Measurements from ENCODE around the gene PLRG1.

The PLRG1 gene

DNA sequence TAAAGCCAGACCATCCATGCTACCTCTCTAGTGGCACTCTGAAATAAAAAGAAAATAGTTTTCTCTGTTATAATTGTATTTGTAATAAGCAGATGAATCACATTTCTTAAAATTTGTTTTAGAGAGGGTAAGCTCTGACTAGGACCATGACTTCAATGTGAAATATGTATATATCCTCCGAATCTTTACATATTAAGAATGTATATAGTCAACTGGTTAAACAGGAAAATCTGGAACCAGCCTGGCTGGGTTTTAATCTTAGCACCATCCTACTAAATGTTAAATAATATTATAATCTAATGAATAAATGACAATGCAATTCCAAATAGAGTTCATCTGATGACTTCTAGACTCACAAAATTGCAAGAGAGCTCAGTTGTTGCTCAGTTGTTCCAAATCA lies 14.1 kb upstream of the PLRG1 start:
- Histone ChIP-seq H3K36me3 (ENCODE audit: insufficient read depth) (no peaks in the 10 kb centered on the region), H3K27me3 (ENCODE audit: insufficient read depth, low read depth) (no peaks in the 10 kb centered on the region), H2AFZ (ENCODE audit: low read depth) (no peak overlapping the region), H3K4me3 (IDR thresholded peaks at IDR 0.05; ENCODE audit: insufficient read depth, low read depth, low read length) (no peak overlapping the region), H3K9ac (no peak overlapping the region), H4K20me1 (ENCODE audit: insufficient read depth) (no peaks in the 10 kb centered on the region), H3K79me2 (ENCODE audit: insufficient read depth, low read depth) (no peaks in the 10 kb centered on the region), H3K4me2 (no peak overlapping the region), H3K4me1 (ENCODE audit: low read depth, poor library complexity, severe bottlenecking) (no peaks in the 10 kb centered on the region), H3K27ac (no peak overlapping the region)
- TF ChIP-seq, protein P1, sequence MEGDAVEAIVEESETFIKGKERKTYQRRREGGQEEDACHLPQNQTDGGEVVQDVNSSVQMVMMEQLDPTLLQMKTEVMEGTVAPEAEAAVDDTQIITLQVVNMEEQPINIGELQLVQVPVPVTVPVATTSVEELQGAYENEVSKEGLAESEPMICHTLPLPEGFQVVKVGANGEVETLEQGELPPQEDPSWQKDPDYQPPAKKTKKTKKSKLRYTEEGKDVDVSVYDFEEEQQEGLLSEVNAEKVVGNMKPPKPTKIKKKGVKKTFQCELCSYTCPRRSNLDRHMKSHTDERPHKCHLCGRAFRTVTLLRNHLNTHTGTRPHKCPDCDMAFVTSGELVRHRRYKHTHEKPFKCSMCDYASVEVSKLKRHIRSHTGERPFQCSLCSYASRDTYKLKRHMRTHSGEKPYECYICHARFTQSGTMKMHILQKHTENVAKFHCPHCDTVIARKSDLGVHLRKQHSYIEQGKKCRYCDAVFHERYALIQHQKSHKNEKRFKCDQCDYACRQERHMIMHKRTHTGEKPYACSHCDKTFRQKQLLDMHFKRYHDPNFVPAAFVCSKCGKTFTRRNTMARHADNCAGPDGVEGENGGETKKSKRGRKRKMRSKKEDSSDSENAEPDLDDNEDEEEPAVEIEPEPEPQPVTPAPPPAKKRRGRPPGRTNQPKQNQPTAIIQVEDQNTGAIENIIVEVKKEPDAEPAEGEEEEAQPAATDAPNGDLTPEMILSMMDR (conservative IDR thresholded peaks at IDR 0.05; ENCODE audit: low read depth, low read length) = no peak

DNA sequence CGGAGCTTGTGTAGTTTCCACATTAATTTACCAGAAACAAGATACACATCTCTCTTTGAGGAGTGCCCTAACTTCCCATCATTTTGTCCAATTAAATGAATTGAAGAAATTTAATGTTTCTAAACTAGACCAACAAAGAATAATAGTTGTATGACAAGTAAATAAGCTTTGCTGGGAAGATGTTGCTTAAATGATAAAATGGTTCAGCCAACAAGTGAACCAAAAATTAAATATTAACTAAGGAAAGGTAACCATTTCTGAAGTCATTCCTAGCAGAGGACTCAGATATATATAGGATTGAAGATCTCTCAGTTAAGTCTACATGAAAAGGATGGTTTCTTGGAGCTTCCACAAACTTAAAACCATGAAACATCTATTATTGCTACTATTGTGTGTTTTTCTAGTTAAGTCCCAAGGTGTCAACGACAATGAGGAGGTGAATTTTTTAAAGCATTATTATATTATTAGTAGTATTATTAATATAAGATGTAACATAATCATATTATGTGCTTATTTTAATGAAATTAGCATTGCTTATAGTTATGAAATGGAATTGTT lies 12.6 kb upstream of the PLRG1 start, which contains the start of gene FGB:
Gene FGB (plus strand): TSS at position 315 of the 558 bp plus-strand sequence. CDS start 8 bp downstream, at position 323.
- no peaks in the 10 kb centered on the region for H4K20me1 ChIP-seq (ENCODE audit: insufficient read depth)
- H3K27ac ChIP-seq = no peak within 1 kb of the TSS
- no peak within 1 kb of the TSS for H2AFZ ChIP-seq (ENCODE audit: low read depth)
- H3K36me3 ChIP-seq (ENCODE audit: insufficient read depth) = no peaks in the 10 kb centered on the region
- H3K4me1 ChIP-seq (ENCODE audit: low read depth, poor library complexity, severe bottlenecking) = no peaks in the 10 kb centered on the region
- TF ChIP-seq, protein P1 (conservative IDR thresholded peaks at IDR 0.05; ENCODE audit: low read depth, low read length) = no peak
- no peak within 1 kb of the TSS for H3K9ac ChIP-seq
- H3K4me2 ChIP-seq = no peak within 1 kb of the TSS
- H3K79me2 ChIP-seq (ENCODE audit: insufficient read depth, low read depth) = no peaks in the 10 kb centered on the region
- H3K27me3 ChIP-seq (ENCODE audit: insufficient read depth, low read depth) = no peaks in the 10 kb centered on the region
- H3K4me3 ChIP-seq (IDR thresholded peaks at IDR 0.05; ENCODE audit: insufficient read depth, low read depth, low read length) = no peak within 1 kb of the TSS

DNA sequence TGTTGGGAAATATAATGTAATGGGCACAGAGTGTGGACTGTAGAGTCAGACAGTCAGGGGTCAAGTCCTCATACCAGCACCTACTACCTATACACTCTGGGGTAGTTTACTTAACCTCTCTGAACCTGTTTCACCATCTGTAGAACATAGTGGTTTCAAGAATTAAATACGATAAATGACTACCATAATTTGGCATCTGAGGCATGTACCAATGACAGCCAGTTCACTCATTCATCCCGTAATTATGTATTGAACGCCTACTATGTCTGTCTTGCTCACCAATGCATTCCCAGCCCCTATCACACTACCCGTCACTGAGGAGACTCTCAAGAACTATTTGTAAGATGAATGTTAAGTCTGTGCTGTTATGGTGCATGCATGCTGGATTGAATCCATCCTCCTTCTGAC lies 10.6 kb upstream of the PLRG1 start:
- Histone ChIP-seq H3K4me1 (ENCODE audit: low read depth, poor library complexity, severe bottlenecking) (no peaks in the 10 kb centered on the region), H2AFZ (ENCODE audit: low read depth) (no peak overlapping the region), H3K27ac (no peak overlapping the region), H4K20me1 (ENCODE audit: insufficient read depth) (no peaks in the 10 kb centered on the region), H3K36me3 (ENCODE audit: insufficient read depth) (no peaks in the 10 kb centered on the region), H3K9ac (no peak overlapping the region), H3K4me3 (IDR thresholded peaks at IDR 0.05; ENCODE audit: insufficient read depth, low read depth, low read length) (no peak overlapping the region), H3K79me2 (ENCODE audit: insufficient read depth, low read depth) (no peaks in the 10 kb centered on the region), H3K4me2 (no peak overlapping the region), H3K27me3 (ENCODE audit: insufficient read depth, low read depth) (no peaks in the 10 kb centered on the region)
- TF ChIP-seq, protein P1 (conservative IDR thresholded peaks at IDR 0.05; ENCODE audit: low read depth, low read length) = no peak

DNA sequence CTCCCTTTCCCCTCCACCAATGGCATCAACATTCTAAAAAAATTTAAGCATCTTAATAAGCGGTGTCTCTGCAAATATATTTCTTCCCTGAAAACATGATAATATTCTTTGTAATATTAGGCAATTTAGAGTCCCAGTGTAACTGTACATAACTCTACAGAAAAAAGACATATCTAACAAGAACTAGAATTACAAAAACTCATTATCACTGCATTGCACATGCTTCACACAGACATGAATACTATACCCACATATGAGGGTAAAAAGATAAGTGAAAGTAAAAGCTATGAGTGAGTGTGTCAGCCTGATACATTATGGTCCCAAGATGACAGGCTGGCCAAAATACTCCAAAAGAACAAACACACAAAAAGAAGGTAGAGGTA lies 10.2 kb upstream of the PLRG1 start:
- H3K27ac ChIP-seq = no peak overlapping the region
- H3K79me2 ChIP-seq (ENCODE audit: insufficient read depth, low read depth) = no peaks in the 10 kb centered on the region
- no peaks in the 10 kb centered on the region for H3K4me1 ChIP-seq (ENCODE audit: low read depth, poor library complexity, severe bottlenecking)
- H3K27me3 ChIP-seq (ENCODE audit: insufficient read depth, low read depth) = no peaks in the 10 kb centered on the region
- H3K4me3 ChIP-seq (IDR thresholded peaks at IDR 0.05; ENCODE audit: insufficient read depth, low read depth, low read length) = no peak overlapping the region
- no peak overlapping the region for H3K9ac ChIP-seq
- H4K20me1 ChIP-seq (ENCODE audit: insufficient read depth) = no peaks in the 10 kb centered on the region
- H3K36me3 ChIP-seq (ENCODE audit: insufficient read depth) = no peaks in the 10 kb centered on the region
- TF ChIP-seq, protein P1 (conservative IDR thresholded peaks at IDR 0.05; ENCODE audit: low read depth, low read length) = no peak
- H3K4me2 ChIP-seq = no peak overlapping the region
- no peak overlapping the region for H2AFZ ChIP-seq (ENCODE audit: low read depth)
